SU-DHL-6 (cell line): ENCODE data around the gene NEURL1B.
"Not testable (repeated sequence)": the region's sequence is repeated elsewhere in the genome, so short reads cannot be mapped to it uniquely, and the experiment has no call there.

Source experiments
- EZH2phosphoT487 ChIP-seq: fragments of 200-600 bp; sonication (generic), shearing (Covaris generic); conservative IDR thresholded peaks from 2 replicates; pipeline ENCODE4 v1.6.1; 2018; ENCODE audit warnings: mild to moderate bottlenecking, antibody characterized with exemption, low read length, moderate library complexity, mixed read lengths
- TF ChIP-seq, protein P1 (sequence below): fragments of 200-600 bp; sonication (generic); IDR thresholded peaks from one replicate; pipeline ENCODE4 v1.5.1; 2017; ENCODE audit warnings: antibody characterized with exemption, mild to moderate bottlenecking, low read length, moderate library complexity; ENCODE audit not compliant: insufficient read depth, poor library complexity, severe bottlenecking

DNA sequence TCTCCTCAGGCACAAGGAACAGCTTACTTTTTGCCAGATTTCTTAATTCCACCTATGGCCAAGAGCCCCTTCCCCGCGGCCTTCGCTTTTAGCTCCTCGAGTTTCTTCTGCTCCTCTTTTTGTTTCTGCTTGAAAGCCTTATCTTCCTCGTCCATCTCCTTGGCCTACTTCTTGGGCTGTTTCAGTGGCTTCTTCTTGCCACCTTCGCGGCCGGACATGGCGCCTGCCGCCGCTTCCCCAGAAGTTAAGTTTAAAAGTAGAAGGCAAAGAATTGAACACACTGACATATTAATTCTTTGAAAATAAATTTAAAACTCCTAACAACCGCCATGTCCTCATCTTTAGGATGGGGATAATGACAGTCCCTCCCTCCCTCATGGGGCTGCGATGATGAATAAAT is 15.4 kb downstream of the NEURL1B start:
- TF ChIP-seq, protein P1, sequence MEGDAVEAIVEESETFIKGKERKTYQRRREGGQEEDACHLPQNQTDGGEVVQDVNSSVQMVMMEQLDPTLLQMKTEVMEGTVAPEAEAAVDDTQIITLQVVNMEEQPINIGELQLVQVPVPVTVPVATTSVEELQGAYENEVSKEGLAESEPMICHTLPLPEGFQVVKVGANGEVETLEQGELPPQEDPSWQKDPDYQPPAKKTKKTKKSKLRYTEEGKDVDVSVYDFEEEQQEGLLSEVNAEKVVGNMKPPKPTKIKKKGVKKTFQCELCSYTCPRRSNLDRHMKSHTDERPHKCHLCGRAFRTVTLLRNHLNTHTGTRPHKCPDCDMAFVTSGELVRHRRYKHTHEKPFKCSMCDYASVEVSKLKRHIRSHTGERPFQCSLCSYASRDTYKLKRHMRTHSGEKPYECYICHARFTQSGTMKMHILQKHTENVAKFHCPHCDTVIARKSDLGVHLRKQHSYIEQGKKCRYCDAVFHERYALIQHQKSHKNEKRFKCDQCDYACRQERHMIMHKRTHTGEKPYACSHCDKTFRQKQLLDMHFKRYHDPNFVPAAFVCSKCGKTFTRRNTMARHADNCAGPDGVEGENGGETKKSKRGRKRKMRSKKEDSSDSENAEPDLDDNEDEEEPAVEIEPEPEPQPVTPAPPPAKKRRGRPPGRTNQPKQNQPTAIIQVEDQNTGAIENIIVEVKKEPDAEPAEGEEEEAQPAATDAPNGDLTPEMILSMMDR, result not testable (repeated sequence)
- TF ChIP-seq EZH2phosphoT487, result not testable (repeated sequence)
